A549 (cell line): ENCODE measurements around the gene CCNB1IP1.

ENCODE experiments used
- BCL3 ChIP-seq: fragments of >200 bp; sonication (Bioruptor Twin); formaldehyde crosslinking; IDR thresholded peaks from 3 replicates; pipeline ENCODE4 v1.6.1; 2016
- BHLHE40 ChIP-seq: IDR thresholded peaks from 2 replicates; pipeline ENCODE4 v1.6.1; 2012; ENCODE audit warnings: low read depth, low read length, inconsistent platforms
- CTCF ChIP-seq: fragments of >200 bp; sonication (Bioruptor Twin); formaldehyde crosslinking; IDR thresholded peaks from 3 replicates; pipeline ENCODE4 v1.5.1; 2016
- KDM5A ChIP-seq: fragments of 200-600 bp; sonication (generic); IDR thresholded peaks from 2 replicates; pipeline ENCODE4 v1.6.1; 2016; ENCODE audit warnings: antibody characterized with exemption, mild to moderate bottlenecking
- MAX ChIP-seq: IDR thresholded peaks from 2 replicates; pipeline ENCODE4 v1.6.1; 2012
- PHF8 ChIP-seq: fragments of 200-600 bp; sonication (generic); IDR thresholded peaks from 2 replicates; pipeline ENCODE4 v1.6.1; 2016; ENCODE audit warnings: low read depth, mild to moderate bottlenecking, antibody characterized with exemption, moderate library complexity, borderline replicate concordance
- RARB ChIP-seq: fragments of 250-450 bp; sonication (Bioruptor Pico); IDR thresholded peaks from 2 replicates; pipeline ENCODE4 v1.8.0; 2021; ENCODE audit warnings: mild to moderate bottlenecking, moderate library complexity
- RCOR1 ChIP-seq: fragments of 150-350 bp; IDR thresholded peaks from 2 replicates; pipeline ENCODE4 v1.6.1; 2014; ENCODE audit warnings: antibody characterized with exemption, low read length, low read depth
- USF2 ChIP-seq: fragments of 450-650 bp; IDR thresholded peaks from 2 replicates; pipeline ENCODE4 v1.6.1; 2014; ENCODE audit warnings: antibody characterized with exemption

- no peak for TF ChIP-seq PHF8
- TF ChIP-seq BCL3 = no peak
- no peak for TF ChIP-seq BHLHE40
- no peak for TF ChIP-seq KDM5A
- TF ChIP-seq CTCF = no peak
- no peak for TF ChIP-seq MAX
- TF ChIP-seq RCOR1 = no peak
- no peak for TF ChIP-seq USF2
- no peak for TF ChIP-seq RARB
Observed at GRCh38 chr14:20331053-20331613, 1.9 kb downstream of the CCNB1IP1 start.
